GM21423 (cell line): ENCODE data around the gene LRRC31.
A peak's percentile ranks its signal among the peaks of the same experiment; 100 is the strongest.

Experiments
- ATAC-seq: cut with Tn5 transposase; IDR thresholded peaks from one replicate; pipeline ENCODE4 v1.9.1; 2021; ENCODE audit warnings: mild to moderate bottlenecking, moderate library complexity; ENCODE audit not compliant: unreplicated experiment

LRRC31 gene

DNA sequence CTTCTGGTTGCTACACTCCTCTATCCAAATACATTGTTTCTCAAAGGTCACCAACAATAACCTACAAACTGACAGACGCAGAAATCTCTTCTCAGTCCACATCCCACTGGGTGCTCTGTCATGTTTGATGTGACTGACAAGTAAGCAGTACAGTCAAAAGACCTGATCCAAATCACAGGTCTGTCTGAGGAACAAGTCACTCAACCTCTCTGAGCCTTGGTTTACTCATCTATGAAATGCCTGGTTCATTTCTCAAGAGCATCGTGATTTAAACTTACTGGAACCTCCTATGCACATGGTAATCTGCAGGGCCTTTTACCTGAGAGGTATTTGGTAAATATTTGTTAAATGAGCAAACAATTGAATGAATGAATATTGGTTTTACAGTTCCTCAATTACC is 5.5 kb downstream of the LRRC31 start:
- no peak for ATAC-seq

DNA sequence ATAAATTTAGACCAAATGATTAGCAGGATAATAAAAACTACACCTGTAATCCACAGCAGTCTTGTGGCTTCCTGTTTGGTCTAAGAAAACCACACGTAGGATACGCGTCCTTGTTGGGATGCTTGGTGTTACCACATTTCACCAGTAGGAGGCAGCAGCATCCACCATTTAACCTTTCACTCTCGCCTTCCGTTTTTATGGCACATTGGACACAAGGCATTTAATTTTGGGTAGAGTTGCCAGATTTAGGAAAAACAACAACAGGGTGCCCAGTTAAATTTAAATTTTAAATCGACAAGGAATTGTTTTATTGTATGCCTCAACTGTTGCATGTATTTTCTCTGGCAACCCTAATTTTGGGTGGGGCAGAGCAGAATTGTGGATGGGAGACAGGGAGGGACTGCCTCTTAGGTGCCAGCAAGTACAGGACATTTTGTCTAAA is 6.3 kb downstream of the LRRC31 start:
- peak; percentile 64 for ATAC-seq

DNA sequence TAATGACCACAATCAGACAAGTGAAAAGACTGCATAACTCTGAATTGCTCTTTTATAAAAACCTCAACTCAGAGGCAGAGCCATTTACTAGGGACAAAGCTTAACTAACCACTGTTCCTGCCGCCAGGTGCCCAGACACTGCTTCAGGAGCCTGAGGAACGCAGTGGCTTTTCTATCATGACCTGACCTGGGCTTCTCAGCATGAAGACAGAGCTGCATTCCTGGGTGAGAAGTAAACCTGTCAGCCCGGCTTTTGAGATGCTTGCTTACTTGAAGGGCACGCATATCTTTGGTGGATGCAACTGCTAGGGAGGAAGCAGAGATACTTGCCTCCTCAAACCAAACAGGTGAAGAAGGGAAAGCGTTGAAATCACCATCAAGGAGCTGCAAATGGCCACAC is 7.9 kb downstream of the LRRC31 start:
- no peak for ATAC-seq

DNA sequence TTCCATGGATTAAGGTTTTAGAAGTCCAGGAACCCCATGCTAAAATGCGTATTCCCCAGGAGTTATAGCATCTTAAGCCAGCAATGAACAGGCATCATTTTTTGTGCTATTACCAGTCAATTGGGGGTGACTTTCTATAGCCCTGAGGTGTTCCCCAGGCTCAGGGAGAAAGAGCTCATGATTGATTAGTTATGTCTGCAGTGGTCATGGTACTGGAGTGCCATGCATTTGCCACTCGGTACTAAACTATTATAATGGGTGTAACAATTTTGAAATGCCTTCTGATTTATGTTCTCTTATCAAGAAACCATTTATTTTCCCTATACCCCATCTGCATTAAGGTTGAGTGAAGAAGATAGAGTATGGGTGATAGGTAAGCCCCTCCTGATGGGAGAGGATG is 11.9 kb downstream of the LRRC31 start:
- ATAC-seq, result no peak

DNA sequence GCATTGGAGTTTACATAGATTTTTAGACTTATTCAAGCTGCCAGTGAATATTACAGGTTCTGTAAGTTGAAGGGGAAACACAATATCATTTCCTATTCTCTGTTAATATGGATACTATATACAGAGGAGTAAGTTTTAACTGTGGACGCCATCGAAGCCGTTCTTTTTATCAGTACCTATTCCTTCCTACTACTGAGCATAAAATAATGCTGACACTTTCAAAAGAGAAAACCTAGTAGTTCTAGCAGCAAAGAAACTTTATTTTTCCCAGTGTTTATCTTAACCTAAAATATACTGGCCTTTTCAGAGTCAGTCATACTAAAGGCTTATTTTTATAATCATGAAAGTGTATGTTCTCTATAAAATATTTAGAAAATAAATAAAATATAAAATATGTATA is 14.2 kb downstream of the LRRC31 start:
- ATAC-seq, result no peak

DNA sequence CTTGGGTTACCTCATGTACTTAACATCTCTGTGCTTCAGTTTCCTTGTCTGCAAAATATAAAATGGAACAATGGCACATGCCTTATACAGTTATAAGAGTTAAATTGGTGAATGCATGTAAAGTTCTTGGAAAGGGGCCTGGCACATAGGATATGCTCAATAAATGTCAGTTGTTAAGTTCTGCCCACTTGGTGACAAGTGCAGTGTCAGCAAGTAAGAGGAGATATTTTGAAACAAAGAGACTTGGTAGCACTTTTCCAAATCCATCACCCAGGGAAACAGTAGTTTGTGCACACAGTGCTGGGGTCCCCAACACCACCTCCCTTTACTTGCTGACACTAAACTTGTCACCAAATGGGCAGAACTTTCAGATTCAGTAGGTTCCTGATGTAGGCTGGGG is 19.1 kb downstream of the LRRC31 start:
- no peak for ATAC-seq

DNA sequence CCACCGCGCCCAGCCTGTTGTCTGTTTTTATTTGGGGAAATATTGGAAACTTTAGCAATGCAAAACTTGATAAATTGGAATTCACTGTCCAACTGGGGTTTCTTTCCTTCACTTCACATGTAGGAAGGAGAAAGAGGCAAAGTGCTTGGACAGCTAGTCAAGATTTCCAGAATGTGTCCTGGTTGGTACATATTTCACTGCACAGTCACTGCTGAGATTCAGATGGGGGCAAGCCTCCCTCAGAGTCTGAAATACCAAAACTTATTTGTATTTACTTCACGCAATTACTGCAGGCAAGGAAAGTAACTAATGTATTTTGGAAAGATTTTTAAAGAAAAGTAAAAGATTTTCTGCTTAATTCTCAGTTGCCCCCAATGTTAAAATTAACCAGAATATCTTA is 21.0 kb downstream of the LRRC31 start:
- no peak for ATAC-seq

DNA sequence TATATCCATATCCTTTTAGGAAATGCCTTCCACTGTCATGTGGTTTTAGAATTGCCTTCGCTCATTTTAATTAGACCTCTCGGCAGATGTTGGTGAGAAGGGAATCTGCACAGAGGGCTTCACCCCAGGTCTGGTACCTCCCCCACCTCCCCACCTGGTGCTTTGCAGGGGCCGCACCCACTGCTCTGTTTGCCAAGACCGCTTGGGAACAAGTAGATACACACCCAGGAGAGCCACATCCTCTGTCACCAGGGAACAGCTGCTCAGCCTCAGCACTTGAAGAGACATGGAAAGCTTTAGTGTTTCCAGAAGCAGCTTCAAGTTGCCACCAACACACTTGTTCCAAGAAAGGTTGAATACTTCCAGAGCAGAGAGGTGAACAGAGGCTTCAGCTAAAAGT is 21.8 kb downstream of the LRRC31 start:
- no peak for ATAC-seq

DNA sequence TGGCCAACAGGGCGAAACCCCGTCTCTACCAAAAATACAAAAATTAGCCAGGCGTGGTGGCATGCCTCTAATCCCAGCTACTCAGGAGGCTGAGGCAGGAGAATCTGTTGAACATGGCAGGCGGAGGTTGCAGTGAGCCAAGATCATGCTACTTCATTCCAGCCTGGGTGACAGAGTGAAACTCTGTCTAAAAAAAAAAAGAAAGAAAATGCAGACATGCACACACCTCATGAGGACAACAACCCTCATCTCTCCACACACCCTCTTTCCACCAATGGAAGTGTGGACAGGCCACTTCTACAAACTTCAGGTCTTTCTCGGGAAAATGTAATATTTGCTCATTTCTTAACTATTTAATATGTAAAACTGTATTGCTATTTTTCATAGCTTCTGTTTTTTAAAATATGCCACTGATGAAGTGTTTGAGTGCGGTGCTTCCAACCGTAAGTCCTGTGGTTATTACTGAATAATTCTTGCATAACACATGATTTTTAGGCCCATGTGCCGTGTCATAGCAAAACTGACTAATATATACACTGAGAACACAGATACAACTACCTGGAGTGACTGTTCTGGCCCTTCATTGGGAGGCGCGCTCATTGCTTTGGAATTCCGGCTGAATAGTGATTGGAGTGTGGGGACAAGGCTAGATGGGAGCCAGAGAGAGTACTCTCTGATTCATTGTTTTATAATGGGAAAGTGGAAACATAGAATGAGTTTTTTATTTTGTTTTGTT is 23.1 kb downstream of the LRRC31 start:
- peak; percentile 98 for ATAC-seq

DNA sequence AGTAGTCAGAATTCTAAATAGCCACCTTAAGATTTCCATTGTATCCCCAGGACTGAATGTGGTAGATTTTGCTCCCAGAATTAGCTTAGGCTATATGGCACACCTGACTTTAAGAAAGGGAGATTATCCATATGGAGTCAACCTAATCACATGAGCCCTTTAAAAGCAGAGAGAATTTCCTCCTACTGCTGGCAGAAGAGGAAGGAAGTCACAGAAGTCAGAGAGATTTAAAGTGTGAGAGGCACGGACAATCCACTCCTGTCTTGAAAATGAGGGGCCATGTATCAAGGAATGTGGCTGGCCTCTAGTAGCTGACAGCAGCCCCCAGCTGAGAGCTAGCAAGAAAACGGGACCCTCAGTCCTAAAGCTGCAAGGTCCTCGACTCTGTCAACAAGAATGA is 26.8 kb downstream of the LRRC31 start:
- no peak for ATAC-seq

DNA sequence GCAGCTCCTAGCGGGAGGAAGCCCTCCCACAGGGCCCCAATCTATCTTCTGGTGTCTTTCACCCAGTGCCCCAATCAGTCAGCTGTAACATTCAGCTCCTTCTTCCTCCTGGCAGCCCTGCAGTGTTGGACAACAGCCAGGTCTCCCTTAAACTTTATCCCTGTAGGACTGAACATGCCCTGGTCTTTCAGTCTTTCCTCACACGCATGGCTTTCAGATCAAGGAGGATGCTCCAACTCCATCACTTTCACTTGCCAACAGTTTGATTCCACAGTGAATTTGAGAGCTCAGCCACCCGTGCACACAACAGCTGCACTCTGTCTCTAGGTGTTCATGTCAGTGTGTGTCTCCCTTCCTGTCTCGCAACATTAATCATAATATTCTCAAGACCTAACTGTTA is 28.6 kb downstream of the LRRC31 start:
- ATAC-seq, result peak; percentile 82

DNA sequence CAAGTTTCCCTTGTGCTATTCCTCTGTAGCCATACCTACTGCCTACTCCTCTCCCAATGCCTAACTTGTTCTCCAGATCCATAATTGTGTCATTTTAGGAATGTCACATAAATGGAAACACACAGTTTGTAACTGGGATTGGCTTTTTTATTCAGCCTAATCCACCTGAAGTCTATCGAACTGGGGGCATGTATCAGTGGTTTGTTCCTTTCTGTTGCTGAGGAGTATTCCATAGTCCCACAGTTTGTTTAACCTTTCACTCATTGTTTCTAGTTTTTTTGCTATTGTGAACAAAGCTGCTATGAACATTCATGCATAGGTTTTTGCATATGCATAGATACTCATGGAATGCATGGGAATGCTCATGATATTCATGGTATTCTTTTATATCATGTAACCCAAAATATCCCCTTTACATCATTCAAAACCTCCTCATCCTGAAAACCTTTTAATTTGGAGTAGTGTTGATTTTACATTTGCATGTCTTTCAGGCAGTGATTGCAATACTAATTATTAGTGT is 31.2 kb downstream of the LRRC31 start:
- ATAC-seq, result no peak

DNA sequence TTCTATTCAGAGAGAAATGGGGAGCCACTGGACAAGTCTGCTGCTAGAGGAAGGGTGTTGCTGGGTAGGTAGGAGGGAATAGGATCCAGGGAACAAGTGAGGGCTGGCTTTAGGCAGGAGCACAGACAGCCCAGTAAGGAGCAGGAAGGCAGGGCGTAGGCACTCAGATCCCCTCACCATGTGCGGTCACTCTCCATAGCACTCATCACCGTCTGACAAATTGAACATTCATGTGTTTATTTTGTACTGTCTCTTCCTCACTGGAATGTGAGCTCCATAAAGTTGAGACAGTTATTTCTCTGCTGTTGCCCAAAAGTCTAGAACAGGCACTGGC is 32.8 kb downstream of the LRRC31 start:
- ATAC-seq, result no peak

DNA sequence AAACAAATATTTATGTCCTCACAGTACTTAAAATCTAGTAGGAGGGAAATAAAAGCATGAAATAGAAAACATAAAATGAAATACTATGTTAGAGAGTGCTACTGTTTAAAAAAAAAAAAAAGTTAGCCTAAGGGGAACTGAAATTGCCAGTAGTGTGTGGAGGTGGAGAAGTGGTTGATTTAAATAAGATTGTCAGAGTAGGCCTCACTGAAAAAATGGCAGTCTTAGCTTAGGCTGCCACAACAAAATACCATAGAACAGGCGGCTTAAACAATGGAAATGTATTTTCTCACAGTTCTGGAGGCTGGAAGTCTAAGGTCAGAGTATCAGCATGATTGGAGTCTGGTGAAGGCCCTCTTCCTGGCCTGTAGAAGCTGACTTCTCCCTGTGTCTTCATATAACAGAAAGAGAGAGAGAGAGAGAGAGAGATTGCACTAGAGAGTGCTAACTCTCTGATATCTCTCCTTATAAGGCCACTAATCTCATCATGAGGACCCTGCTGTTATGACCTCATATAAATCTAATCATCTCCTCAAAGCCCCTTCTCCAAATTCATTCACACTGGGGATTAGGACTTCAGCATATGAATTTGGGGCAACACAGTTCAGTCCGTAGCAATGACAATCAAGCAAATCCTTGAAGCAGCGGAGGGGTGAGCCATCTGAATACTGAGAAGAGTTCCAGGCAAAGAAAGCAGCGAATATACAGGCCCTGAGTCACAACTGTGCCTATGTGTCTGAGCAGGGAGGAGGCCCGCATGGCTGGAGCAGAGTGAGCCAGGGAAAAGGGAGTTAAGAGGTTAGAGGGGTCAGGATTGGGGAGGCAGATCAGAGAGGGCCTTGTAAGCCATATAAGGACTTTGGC is 33.4 kb downstream of the LRRC31 start:
- ATAC-seq, result peak; percentile 79

DNA sequence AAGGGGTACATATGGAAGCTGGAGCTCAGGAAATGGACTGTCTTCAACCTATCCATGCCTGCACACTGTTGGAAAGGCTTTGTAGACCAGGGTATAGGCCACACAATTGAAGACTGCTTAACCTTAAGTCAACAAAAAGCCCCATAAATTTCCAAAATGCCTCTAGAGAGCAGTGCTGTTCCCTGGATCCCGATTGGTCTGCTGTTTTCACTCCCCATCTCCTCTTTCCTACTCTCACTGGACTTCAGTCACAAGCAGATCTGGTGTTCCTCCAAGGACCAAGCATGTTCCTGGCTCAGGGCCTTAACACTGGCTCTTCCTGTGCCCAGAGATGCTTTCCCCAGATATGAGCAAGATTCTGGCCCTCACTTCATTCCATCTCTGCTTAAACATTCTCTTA is 34.2 kb downstream of the LRRC31 start:
- no peak for ATAC-seq

DNA sequence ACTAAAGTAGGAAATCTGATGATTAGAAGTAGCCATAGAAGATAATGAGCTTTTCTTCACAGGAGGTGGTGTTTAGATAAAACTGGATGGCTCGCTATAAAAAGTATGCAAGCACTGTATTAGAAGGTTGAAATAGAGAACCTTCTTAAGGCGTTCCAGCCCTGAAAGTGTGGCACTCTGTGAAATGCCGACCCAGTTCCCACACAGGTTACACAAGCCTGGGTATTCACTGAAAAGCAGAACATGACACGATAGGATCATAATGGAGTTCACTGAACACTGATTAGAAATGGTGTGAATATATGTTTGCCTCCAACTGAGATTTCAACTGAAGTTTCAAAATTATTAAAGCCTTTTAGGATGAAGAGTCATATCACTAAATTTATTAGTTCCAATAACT is 42.0 kb downstream of the LRRC31 start:
- no peak for ATAC-seq

DNA sequence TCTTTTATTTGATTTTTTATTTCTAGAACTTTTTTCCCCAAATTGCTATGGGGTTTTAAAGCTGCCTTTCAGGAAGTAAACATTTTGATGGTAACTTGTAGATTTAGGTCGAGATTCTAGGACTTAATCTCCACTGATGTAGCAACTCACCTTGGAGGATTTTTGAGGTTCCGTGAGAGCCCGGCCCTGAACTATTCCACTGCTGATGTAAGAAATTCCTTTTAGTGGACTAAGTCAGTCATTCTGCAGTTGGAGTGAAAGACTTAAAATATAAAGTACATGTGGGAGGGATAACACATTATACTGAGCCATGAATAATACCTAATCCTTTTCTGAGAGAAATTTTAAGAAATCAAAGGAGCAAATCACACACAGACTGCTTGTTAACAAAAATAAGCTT is 44.4 kb downstream of the LRRC31 start:
- ATAC-seq, result no peak

DNA sequence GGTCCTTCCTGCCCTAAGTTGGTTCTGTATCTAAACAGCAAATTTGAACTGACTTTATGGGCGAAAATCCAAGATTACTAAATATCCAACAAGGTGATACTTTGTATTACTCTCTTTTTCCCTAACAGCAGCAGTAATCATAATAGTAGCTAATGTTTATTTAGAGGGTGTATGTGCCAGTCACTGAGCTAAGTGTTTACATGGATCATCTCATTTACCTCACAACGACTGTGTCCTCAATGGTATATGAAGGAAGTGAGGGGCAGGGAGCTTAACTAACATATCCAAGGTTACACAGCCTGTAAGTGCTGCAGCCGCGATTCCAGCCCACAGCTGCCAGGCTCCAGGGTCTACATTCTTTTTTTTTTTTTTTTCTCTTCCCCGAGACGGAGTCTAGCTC is 46.8 kb downstream of the LRRC31 start:
- no peak for ATAC-seq

DNA sequence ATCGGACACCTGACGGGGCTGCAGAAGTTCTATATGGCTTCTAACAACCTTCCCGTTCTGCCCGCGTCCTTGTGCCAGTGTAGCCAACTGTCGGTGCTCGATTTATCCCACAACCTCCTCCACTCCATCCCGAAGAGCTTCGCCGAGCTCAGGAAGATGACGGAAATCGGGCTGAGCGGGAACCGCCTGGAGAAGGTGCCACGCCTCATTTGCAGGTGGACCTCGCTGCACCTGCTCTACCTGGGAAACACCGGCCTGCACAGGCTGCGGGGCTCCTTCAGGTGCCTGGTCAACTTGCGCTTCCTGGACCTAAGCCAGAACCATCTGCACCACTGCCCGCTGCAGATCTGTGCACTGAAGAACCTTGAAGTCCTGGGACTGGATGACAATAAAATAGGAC is 47.2 kb downstream of the LRRC31 start:
- no peak for ATAC-seq

DNA sequence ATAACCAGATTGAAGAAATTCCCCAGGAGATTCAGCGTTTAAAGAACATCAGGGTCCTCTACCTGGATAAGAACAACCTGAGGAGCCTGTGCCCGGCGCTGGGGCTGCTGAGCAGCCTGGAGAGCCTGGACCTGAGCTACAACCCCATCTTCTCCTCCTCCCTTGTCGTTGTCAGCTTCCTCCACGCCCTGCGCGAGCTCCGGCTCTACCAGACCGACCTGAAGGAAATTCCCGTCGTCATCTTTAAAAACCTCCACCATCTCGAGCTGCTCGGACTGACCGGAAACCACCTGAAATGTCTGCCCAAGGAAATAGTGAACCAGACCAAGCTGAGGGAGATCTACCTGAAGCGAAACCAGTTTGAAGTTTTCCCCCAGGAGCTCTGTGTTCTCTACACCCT is 47.6 kb downstream of the LRRC31 start:
- ATAC-seq, result no peak

DNA sequence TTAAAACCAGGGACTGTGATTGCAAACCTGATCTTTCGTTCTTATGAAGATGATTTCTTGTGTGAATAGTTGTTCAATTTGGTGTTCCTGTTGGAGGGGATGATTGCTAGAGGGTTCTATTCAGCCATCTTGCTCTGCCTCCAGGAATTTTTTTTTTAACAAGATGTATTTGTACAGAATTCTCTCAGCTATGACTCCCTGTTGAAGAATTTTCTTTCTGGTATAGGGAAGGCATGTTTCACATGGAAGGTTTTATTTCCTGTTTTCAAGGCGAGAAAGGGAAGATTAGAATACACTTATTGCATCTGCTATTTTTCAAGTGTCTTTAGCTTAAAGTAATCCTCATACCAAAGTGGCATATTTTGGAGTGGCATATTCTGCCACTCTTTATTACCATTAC is 51.4 kb downstream of the LRRC31 start:
- ATAC-seq, result no peak

DNA sequence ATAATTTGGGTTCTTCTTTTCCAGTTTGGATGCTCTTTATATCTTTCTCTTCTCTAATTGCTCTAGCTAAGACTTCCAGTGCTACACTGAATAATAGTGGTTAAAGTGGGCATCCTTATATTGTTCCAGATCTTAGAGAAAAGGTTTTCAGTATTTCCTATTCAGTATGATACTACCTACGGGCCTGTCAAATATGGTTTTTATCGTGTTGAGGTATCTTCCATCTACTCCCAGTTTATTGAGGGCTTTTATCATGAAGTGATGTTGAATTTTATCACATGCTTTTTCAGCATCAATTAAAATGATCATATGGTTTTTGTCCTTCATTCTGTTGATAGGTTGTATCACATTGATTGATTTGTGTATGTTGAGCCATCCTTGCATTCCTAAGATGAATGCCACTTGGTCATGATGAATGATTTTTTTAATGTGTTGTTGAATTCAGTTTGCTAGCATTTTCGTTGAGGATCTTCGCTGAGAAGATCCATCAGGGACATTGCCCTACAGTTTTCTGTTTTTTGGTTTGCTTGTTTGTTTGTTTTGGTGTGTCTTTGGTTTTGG is 54.1 kb downstream of the LRRC31 start:
- no peak for ATAC-seq
